C4-2B (cell line): Measurements from ENCODE around the gene PPP1CC.

ENCODE experiments used
- H3K27ac ChIP-seq: fragments of 450-650 bp; 2 replicates; pipeline ENCODE4 v1.5.1; 2017
- ZFX ChIP-seq: fragments of 450-650 bp; IDR thresholded peaks from 2 replicates; pipeline ENCODE4 v1.6.1; 2017
- TF ChIP-seq, protein P1 (sequence below): fragments of 450-650 bp; conservative IDR thresholded peaks from 2 replicates; pipeline ENCODE4 v1.5.1; 2017; ENCODE audit warnings: mild to moderate bottlenecking

Gene PPP1CC

DNA sequence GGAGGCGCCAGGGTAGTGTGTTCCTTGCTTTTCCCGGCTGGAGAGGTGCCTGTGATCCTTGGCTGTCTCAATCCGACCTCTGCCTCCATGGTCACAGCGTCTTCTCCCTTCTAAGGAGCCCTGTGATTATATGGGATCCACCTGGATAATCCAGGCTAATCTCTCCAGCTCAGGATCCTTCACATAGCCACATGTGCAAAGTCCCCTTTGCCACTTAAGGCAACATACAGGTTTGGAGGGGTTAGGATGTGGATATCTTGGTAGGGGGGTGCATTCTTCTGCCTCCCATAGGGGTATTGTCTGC is 52.6 kb downstream of the PPP1CC start:
- no peak for TF ChIP-seq ZFX
- TF ChIP-seq, protein P1, sequence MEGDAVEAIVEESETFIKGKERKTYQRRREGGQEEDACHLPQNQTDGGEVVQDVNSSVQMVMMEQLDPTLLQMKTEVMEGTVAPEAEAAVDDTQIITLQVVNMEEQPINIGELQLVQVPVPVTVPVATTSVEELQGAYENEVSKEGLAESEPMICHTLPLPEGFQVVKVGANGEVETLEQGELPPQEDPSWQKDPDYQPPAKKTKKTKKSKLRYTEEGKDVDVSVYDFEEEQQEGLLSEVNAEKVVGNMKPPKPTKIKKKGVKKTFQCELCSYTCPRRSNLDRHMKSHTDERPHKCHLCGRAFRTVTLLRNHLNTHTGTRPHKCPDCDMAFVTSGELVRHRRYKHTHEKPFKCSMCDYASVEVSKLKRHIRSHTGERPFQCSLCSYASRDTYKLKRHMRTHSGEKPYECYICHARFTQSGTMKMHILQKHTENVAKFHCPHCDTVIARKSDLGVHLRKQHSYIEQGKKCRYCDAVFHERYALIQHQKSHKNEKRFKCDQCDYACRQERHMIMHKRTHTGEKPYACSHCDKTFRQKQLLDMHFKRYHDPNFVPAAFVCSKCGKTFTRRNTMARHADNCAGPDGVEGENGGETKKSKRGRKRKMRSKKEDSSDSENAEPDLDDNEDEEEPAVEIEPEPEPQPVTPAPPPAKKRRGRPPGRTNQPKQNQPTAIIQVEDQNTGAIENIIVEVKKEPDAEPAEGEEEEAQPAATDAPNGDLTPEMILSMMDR, result no peak
- no peak overlapping the region for H3K27ac ChIP-seq

DNA sequence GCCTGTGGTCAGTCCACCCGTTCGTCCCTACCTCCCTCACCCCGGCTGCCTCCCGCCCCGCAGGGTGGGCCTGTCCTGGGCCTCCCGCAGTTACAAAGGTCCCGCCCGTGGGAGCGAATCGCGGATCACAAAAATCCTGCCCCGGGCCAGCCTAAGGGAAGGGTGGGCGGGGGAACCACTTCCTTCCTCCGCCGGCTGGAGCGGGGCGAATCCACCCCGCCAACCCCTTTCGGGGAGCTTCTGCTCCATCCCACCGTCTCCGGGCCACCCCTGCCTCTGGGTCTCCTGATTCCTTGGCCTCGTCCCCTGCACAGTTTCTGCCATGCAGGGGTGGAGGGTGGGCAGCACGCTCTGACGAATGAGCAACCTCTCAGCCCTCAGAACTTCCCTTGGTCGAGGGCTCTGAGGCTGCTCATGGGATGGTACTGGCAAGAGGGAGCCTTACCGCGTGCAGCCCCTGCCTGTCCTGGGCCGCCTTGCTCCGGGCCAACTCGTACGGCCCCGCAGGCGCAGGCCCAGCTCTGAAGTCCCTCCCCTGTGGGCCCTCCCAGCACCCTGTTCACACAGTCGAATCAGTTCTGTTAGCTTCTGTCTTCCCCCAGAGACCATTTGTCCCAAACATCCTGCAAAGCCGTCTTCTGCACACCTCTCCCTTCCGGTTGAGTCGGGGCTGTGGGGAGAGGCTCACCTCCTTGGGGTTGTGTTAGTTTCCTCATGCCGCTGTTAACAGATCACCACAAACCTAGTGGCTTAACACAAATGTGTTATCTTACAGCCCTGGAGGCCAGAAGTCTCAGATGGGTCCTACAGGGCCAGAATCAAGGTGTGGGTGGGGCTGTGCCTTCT is 53.2 kb downstream of the PPP1CC start:
- TF ChIP-seq ZFX, result no peak
- TF ChIP-seq, protein P1, result no peak
- no peak overlapping the region for H3K27ac ChIP-seq

DNA sequence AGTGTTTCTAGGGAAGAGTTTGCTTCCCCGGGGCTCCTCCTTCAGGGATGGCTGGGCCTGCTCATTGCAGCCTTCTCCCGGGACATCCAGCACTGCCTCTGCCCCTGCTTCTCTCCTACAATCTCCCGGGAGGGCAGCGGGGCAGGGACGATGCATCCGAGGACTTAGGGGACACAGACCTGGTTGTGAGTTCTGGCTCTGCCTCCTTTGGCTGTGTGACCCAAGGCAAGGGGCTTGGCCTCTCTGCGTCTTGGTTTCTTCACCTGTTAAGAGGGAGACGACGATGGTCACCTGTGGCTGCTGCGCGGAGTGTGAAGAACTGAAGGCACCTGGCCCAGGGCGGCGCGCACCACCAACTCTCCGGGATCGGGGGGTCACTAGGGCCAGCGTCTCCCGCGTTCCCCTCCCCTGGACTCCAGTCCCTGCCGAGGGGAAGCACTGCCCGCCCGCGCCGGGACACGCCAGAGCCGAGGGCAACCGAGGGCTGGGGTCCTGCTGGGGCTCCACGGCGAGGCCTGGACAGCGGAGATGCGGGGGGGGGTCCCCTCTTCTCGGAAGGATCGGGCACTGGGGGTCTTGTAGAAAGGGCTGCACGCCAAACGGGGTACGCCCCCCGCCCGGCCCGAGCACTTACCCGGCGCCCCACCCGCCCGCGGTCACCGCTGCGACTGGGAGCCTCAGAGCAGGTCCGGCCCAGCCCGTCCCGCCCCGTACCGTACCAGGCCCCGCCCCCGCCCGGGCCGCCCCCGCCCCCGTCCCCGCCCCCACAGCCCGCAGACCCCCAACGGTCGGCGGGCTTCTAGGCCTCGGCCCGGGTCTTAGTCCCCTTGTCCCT is 54.0 kb downstream of the PPP1CC start, which contains the start of gene HVCN1:
HVCN1 (minus strand) TSS at position 670 of the 835 bp plus-strand sequence. CDS start 5,870 bp downstream, outside the sequence.
- H3K27ac ChIP-seq, result no peak within 1 kb of the TSS
- TF ChIP-seq, protein P1, result no peak
- TF ChIP-seq ZFX, result no peak

DNA sequence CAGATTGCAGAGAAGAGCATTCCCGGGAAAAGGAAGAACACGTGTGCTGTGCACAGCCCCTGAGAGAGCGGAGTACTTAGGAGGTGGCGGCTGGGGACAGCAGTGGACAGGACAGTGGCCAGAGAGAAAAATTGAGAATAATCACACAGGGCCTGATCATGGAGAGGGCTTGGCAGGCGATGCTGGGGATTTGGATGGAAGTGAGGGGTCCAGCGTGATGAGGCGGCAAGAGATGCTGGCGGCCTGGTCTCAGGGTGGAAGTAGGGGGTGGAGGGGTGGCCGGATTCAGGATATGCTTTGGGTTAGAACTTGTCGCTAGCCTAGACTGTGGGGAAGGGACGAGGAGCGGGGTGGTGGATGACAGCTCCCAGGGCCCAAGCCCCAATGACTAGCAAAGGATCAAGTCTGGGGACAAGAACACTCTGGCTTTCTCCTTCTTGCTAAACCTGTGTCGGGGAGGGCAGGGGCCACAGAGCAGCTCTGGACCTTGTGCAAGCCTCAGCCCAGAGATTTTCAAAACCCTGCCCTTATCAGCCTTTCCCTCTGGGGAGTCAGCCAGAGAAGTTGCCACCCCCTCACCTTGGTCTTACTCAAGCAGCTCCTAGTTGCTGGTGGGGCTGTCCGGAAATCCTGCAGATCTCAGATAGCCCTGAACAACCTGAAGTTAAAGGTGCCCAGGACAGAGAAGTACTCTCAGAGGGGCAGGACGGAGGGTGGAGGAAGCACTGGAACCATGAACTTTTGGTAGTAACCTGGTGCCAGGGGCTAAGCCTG is 55.1 kb downstream of the PPP1CC start:
- H3K27ac ChIP-seq, result no peak overlapping the region
- no peak for TF ChIP-seq ZFX
- TF ChIP-seq, protein P1, result no peak

DNA sequence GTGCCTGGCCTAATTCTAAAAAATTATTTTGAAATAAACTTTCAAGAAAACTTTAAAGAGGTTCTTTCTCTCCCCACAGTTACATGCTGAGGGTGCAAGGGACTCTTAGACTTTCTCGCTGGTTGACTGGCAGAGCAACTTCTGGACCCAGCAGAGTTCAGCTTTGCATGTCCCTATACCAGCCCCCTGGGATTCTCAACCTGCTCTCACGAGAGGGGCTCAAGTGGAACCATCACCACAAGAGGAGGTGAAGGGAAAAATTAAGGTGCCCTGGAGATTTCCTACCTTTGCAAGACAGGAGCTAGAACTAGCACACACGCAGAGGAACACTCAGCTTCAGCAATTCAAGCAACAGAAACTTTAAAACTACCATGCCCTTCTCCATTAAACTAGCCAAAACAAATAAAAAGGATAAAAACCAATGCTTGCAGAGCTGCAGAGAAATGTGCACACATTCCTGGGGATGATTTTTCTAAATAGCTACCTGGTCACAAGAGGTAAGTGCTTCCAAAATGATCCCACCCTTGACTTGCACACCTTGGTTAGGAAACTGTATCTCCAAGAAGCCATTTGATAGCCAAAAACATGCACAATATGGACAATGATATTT is 56.3 kb downstream of the PPP1CC start:
- no peak overlapping the region for H3K27ac ChIP-seq
- TF ChIP-seq ZFX, result no peak
- TF ChIP-seq, protein P1, result no peak

DNA sequence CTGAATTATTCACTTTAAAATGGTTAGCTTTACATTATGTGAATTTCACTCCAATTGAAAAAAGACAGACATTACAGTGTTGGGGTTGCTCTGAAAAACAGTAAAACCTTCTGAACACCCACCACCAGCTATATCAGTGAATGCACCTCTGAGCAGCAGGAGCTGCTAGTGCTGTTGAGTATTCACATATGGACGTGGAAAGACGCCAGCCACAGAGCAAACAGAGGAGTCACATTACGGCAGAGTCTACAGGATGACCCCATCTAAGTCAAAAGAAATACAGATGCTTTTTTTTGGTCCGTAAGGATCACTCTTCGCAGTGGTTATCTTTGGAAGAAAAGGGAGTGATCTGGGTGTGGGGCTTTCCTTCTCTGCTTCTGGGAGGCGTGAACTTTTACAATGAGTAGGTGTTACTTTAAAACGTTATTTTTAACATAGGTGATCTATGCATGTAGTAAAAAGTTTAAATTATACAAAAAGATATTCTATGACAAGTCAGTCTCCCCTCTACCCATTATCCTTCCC is 58.3 kb downstream of the PPP1CC start:
- no peak overlapping the region for H3K27ac ChIP-seq
- TF ChIP-seq ZFX, result no peak
- TF ChIP-seq, protein P1, result no peak
